Fibroblast of lung (primary cell): ENCODE measurements around the gene IGF1.

Source experiments
- EZH2 ChIP-seq: IDR thresholded peaks from 2 replicates; pipeline ENCODE4 v1.5.1; 2012; ENCODE audit warnings: low read length, control low read depth, mild to moderate bottlenecking; ENCODE audit errors: missing control alignments
- TF ChIP-seq, protein P1 (sequence below), 2 donors: IDR thresholded peaks in 1 of 2; conservative IDR thresholded peaks in 1 of 2; 1 replicate in 1 of 2; 2 replicates in 1 of 2; pipeline ENCODE4 v1.5.1; 2011 to 2012; ENCODE audit warnings: low read length in 2 of 2, control low read depth in 1 of 2, inconsistent platforms in 1 of 2, low read depth in 1 of 2, mild to moderate bottlenecking in 1 of 2

DNA sequence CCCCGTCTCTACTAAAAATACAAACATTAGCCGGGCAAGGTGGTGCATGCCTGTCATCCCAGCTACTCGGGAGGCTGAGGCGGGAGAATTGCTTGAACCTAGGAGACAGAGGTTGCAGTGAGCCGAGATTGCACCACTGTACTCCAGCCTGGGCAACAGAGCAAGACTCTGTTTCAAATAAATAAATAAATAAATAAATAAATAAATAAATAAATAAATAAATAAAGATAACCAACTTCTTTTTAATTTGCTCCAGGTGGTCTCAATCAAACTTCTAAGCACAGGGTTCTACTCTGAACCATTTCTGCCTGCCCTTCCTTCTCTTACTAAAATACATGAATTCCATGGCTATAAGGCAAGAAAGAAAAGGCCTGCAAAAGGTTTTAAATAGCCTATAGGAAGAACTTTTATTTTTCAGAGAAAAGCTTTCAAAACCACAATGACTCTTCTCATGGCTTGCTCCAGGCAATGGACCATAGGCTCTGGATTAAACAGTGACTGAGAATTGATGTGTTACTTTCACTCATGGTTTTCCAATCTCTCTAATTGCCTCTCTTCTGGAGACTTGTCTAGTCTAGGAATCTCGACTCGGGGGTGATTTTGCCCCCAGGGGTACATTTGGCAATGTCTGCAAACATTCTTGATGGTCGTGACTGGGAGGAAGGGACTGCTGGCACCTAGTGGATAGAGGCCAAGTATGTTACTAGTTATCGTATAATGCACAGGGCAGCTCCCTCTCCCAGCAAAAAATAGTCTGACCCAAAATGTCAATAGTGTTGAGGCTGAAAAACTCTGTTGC is 14.4 kb downstream of the IGF1 start:
- TF ChIP-seq, protein P1, sequence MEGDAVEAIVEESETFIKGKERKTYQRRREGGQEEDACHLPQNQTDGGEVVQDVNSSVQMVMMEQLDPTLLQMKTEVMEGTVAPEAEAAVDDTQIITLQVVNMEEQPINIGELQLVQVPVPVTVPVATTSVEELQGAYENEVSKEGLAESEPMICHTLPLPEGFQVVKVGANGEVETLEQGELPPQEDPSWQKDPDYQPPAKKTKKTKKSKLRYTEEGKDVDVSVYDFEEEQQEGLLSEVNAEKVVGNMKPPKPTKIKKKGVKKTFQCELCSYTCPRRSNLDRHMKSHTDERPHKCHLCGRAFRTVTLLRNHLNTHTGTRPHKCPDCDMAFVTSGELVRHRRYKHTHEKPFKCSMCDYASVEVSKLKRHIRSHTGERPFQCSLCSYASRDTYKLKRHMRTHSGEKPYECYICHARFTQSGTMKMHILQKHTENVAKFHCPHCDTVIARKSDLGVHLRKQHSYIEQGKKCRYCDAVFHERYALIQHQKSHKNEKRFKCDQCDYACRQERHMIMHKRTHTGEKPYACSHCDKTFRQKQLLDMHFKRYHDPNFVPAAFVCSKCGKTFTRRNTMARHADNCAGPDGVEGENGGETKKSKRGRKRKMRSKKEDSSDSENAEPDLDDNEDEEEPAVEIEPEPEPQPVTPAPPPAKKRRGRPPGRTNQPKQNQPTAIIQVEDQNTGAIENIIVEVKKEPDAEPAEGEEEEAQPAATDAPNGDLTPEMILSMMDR (conservative IDR thresholded peaks at IDR 0.05 in 1 of 2, IDR thresholded peaks at IDR 0.05 in 1 of 2; ENCODE audit: low read depth in 1 of 2, low read length in 2 of 2), result no peak
- TF ChIP-seq EZH2, result no peak
